H9 (cell line): Measurements from ENCODE around the gene KIAA2012. TPM values are rescaled to one million over a fixed set of nuclear protein-coding genes. Genes with fewer than 3 reads are reported as not detected.

Experiments used
- DNase-seq: peaks from one replicate; pipeline ENCODE4 v3.0.0-alpha.2; 2017
- H2AFZ ChIP-seq: one replicate; pipeline ENCODE4 v1.6.1; 2013; ENCODE audit warnings: mild to moderate bottlenecking, low read length, control low read depth, moderate library complexity
- H2AK5ac ChIP-seq: 2 replicates; pipeline ENCODE4 v1.6.1; 2013; ENCODE audit warnings: low read length, control low read depth, mixed read lengths; ENCODE audit not compliant: insufficient read length
- H2BK120ac ChIP-seq: one replicate; pipeline ENCODE4 v1.6.1; 2013; ENCODE audit warnings: low read depth, mild to moderate bottlenecking, low read length, control low read depth, inconsistent platforms; ENCODE audit not compliant: poor library complexity, severe bottlenecking
- H2BK12ac ChIP-seq: 2 replicates; pipeline ENCODE4 v1.6.1; 2013; ENCODE audit warnings: low read length, control low read depth, mixed read lengths, low read depth; ENCODE audit not compliant: insufficient read length
- H2BK15ac ChIP-seq: 2 replicates; pipeline ENCODE4 v1.6.1; 2013; ENCODE audit warnings: low read depth, low read length, control low read depth
- H2BK20ac ChIP-seq: one replicate; pipeline ENCODE4 v1.6.1; 2013; ENCODE audit warnings: low read depth, mild to moderate bottlenecking, low read length, control low read depth, inconsistent platforms; ENCODE audit not compliant: poor library complexity, severe bottlenecking
- H2BK5ac ChIP-seq: 2 replicates; pipeline ENCODE4 v1.6.1; 2013; ENCODE audit warnings: low read length, control low read depth, mixed read lengths; ENCODE audit not compliant: insufficient read length
- H3K14ac ChIP-seq: 2 replicates; pipeline ENCODE4 v1.6.1; 2013; ENCODE audit warnings: low read length, control low read depth; ENCODE audit not compliant: insufficient read depth
- H3K18ac ChIP-seq: 2 replicates; pipeline ENCODE4 v1.6.1; 2013; ENCODE audit warnings: low read depth, mild to moderate bottlenecking, mixed read lengths, low read length, control low read depth; ENCODE audit not compliant: insufficient read length
- H3K23ac ChIP-seq: 2 replicates; pipeline ENCODE4 v1.6.1; 2013; ENCODE audit warnings: low read length, control low read depth, mixed read lengths, low read depth; ENCODE audit not compliant: insufficient read length
- H3K23me2 ChIP-seq: 2 replicates; pipeline ENCODE4 v1.6.1; 2013; ENCODE audit warnings: low read depth, mild to moderate bottlenecking, mixed read lengths, low read length, control low read depth; ENCODE audit not compliant: insufficient read length, poor library complexity, severe bottlenecking
- H3K27ac ChIP-seq: 2 replicates; pipeline ENCODE4 v1.5.1; 2013; ENCODE audit warnings: low read length, control low read depth, mixed read lengths, low read depth; ENCODE audit not compliant: insufficient read length
- H3K27me3 ChIP-seq: 2 replicates; pipeline ENCODE4 v1.6.1; 2013; ENCODE audit warnings: low read length, control low read depth, inconsistent platforms; ENCODE audit not compliant: insufficient read depth
- H3K4ac ChIP-seq: 2 replicates; pipeline ENCODE4 v1.6.1; 2013; ENCODE audit warnings: low read depth, mild to moderate bottlenecking, control low read depth, inconsistent platforms, low read length, moderate library complexity
- H3K4me1 ChIP-seq: 2 replicates; pipeline ENCODE4 v1.6.1; 2013; ENCODE audit warnings: low read length, control low read depth, inconsistent platforms; ENCODE audit not compliant: insufficient read depth
- H3K4me2 ChIP-seq: 2 replicates; pipeline ENCODE4 v1.6.1; 2013; ENCODE audit warnings: low read length, control low read depth, mixed read lengths; ENCODE audit not compliant: insufficient read length, insufficient read depth
- H3K56ac ChIP-seq: 2 replicates; pipeline ENCODE4 v1.6.1; 2013; ENCODE audit warnings: low read depth, mild to moderate bottlenecking, mixed read lengths, low read length, control low read depth; ENCODE audit not compliant: insufficient read length
- H3K79me1 ChIP-seq: 2 replicates; pipeline ENCODE4 v1.6.1; 2013; ENCODE audit warnings: low read depth, mild to moderate bottlenecking, moderate library complexity, low read length, control low read depth, inconsistent platforms; ENCODE audit not compliant: insufficient read depth, poor library complexity, severe bottlenecking
- H3K79me2 ChIP-seq: 2 replicates; pipeline ENCODE4 v1.6.1; 2013; ENCODE audit warnings: low read length, control low read depth, inconsistent platforms; ENCODE audit not compliant: insufficient read depth
- H3K9ac ChIP-seq: 2 replicates; pipeline ENCODE4 v1.6.1; 2013; ENCODE audit warnings: low read length, control low read depth, mixed read lengths; ENCODE audit not compliant: insufficient read length; ENCODE audit errors: extremely low read depth
- H3K9me3 ChIP-seq: one replicate; pipeline ENCODE4 v1.6.1; 2013; ENCODE audit warnings: low read depth, low read length, inconsistent platforms; ENCODE audit not compliant: control insufficient read depth
- H3T11ph ChIP-seq: one replicate; pipeline ENCODE4 v1.6.1; 2013; ENCODE audit warnings: mild to moderate bottlenecking, low read length, control low read depth, inconsistent platforms
- H4K20me1 ChIP-seq: one replicate; pipeline ENCODE4 v1.6.1; 2013; ENCODE audit not compliant: control insufficient read depth, insufficient read length, insufficient read depth
- H4K5ac ChIP-seq: 2 replicates; pipeline ENCODE4 v1.6.1; 2013; ENCODE audit warnings: low read depth, mild to moderate bottlenecking, mixed read lengths, low read length, control low read depth; ENCODE audit not compliant: insufficient read length
- H4K8ac ChIP-seq: replicated peaks from 2 replicates; pipeline ENCODE4 v1.6.1; 2013; ENCODE audit warnings: low read length, control low read depth, mixed read lengths, low read depth; ENCODE audit not compliant: insufficient read length
- H4K91ac ChIP-seq: 2 replicates; pipeline ENCODE4 v1.6.1; 2013; ENCODE audit warnings: low read depth, mild to moderate bottlenecking, moderate library complexity, mixed read lengths, low read length, control low read depth; ENCODE audit not compliant: insufficient read length
- H3K27ac Mint-ChIP-seq, 3 experiments: 2 replicates in 2 of 3; 3 replicates in 1 of 3; pipeline ENCODE4 v1.8.0; 2020 to 2021; ENCODE audit warnings: mixed read lengths in 3 of 3, mild to moderate bottlenecking in 1 of 3, moderate library complexity in 1 of 3
- H3K27me3 Mint-ChIP-seq: 2 replicates; pipeline ENCODE4 v1.8.0; 2021; ENCODE audit warnings: low read depth, mild to moderate bottlenecking, moderate library complexity, mixed read lengths
- H3K36me3 Mint-ChIP-seq, 3 experiments: 2 replicates in 2 of 3; 3 replicates in 1 of 3; pipeline ENCODE4 v1.8.0; 2020 to 2021; ENCODE audit warnings: low read depth in 3 of 3, mixed read lengths in 3 of 3; ENCODE audit not compliant: insufficient read depth in 1 of 3
- H3K4me1 Mint-ChIP-seq, 2 experiments: 2 replicates each; pipeline ENCODE4 v1.8.0; 2020; ENCODE audit warnings: mixed read lengths in 2 of 2
- H3K4me3 Mint-ChIP-seq, 2 experiments: 2 replicates in 1 of 2; 3 replicates in 1 of 2; pipeline ENCODE4 v1.8.0; 2020 to 2021; ENCODE audit warnings: mild to moderate bottlenecking in 2 of 2, mixed read lengths in 2 of 2, moderate library complexity in 1 of 2
- H3K9me3 Mint-ChIP-seq, 2 experiments: 2 replicates in 1 of 2; 3 replicates in 1 of 2; pipeline ENCODE4 v1.8.0; 2020; ENCODE audit warnings: mild to moderate bottlenecking in 2 of 2, mixed read lengths in 2 of 2, moderate library complexity in 1 of 2
- CTCF ChIP-seq: fragments of 200-600 bp; sonication (generic); conservative IDR thresholded peaks from 3 replicates; pipeline ENCODE4 v1.8.0; 2021; ENCODE audit warnings: antibody characterized with exemption, mild to moderate bottlenecking
- WGBS: extraction: QIAGEN DNeasy Blood & Tissue Kit; methylation state at CpG from one replicate; pipeline ENCODE4 v1.1.7; 2013; ENCODE audit warnings: missing lambda C conversion rate, low lambda C conversion rate, mixed read lengths; ENCODE audit not compliant: insufficient read length; ENCODE audit errors: extremely low coverage; 5-methylcytosine and 5-hydroxymethylcytosine counted together
- total RNA-seq: library from RNA; stranded (reverse); gene quantifications from 2 replicates; pipeline ENCODE4 v1.2.1, GENCODE V29; 2021

Gene KIAA2012
- total RNA-seq, 1 experiment from 2014 or later, result not detected

GRCh38 chr2:202141329-202141947 is 68.4 kb downstream of the KIAA2012 start:
- H2BK20ac ChIP-seq, result no peak overlapping the region
- no peak overlapping the region for H4K5ac ChIP-seq
- peaks cover 3% of the 10 kb centered on the region; the same call in 1 of the 2 replicates for H3K4me1 ChIP-seq
- no peak overlapping the region for H2BK12ac ChIP-seq
- no peak overlapping the region for H4K8ac ChIP-seq
- H2AFZ ChIP-seq, result peak overlapping the region; percentile 71
- no peaks in the 10 kb centered on the region for H4K20me1 ChIP-seq
- H3K23me2 ChIP-seq, result no peaks in the 10 kb centered on the region
- no peak for DNase-seq
- no peak for TF ChIP-seq CTCF
- no peaks in the 10 kb centered on the region for H3K27me3 ChIP-seq
- no peak overlapping the region for H3K4ac ChIP-seq
- no peaks in the 10 kb centered on the region for H3K36me3 Mint-ChIP-seq
- H3K4me2 ChIP-seq, result no peak overlapping the region
- H3K4me1 Mint-ChIP-seq, result peaks cover 26 to 37% of the 10 kb centered on the region in 2 experiments
- H3K9ac ChIP-seq, result no peak overlapping the region
- no peak overlapping the region for H3K27ac ChIP-seq
- H3K23ac ChIP-seq, result no peak overlapping the region
- no peak overlapping the region for H3K18ac ChIP-seq
- H3K14ac ChIP-seq, result no peak overlapping the region
- H2BK5ac ChIP-seq, result no peak overlapping the region
- H3T11ph ChIP-seq, result no peak overlapping the region
- H3K79me1 ChIP-seq, result no peaks in the 10 kb centered on the region
- H3K79me2 ChIP-seq, result no peaks in the 10 kb centered on the region
- no CpG with 5 or more reads among the region's 4 CpGs for WGBS
- H2BK15ac ChIP-seq, result no peak overlapping the region
- no peaks in the 10 kb centered on the region for H3K9me3 ChIP-seq
- H3K27ac Mint-ChIP-seq, result no peak overlapping the region
- H3K27me3 Mint-ChIP-seq, result no peaks in the 10 kb centered on the region; the same call in 1 of the 2 replicates
- no peak overlapping the region for H4K91ac ChIP-seq
- no peak overlapping the region for H2AK5ac ChIP-seq
- H3K56ac ChIP-seq, result no peak overlapping the region
- no peak overlapping the region for H2BK120ac ChIP-seq
- H3K4me3 Mint-ChIP-seq, result no peak overlapping the region
- no peaks in the 10 kb centered on the region for H3K9me3 Mint-ChIP-seq
